ENCODE results near the gene TMEM273.

DNA sequence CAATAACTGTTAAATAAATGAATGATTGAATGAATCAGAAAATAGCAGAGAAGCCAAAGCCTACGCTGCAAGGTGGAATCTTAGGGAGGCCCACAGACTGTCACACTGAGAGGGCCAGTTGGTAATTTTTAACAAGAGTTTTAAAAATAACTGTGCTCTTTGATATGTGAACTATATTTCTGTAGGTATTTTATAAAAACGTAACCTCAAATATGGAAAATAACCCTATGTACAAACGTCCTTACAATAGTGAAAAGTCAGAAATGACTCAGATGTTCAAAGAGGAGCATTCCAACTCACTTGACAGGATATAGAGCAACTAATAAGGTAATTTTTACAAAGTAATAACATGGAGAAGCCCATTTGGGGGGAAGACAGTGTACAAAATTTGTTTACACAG is 18.9 kb upstream of the TMEM273 start:
- TF ChIP-seq CTCF (conservative IDR thresholded peaks at IDR 0.05) (no peak), ZFX (IDR thresholded peaks at IDR 0.05) (no peak)

Data from C4-2B (cell line).